SU-DHL-6 (cell line): ENCODE results near the gene ZNF789.

Experiments
- H2AFZ ChIP-seq: fragments of 200-600 bp; sonication (generic); 2 replicates; pipeline ENCODE4 v1.6.1; 2014; ENCODE audit warnings: low read depth, mild to moderate bottlenecking, moderate library complexity, mixed read lengths, antibody characterized with exemption, low read length; ENCODE audit not compliant: severe bottlenecking
- H3F3A ChIP-seq: fragments of 200-600 bp; shearing (Covaris generic); 2 replicates; pipeline ENCODE4 v1.6.0; 2016; ENCODE audit warnings: antibody characterized with exemption, mild to moderate bottlenecking; ENCODE audit not compliant: insufficient read depth
- H3K27ac ChIP-seq: fragments of 200-600 bp; sonication (generic); 2 replicates; pipeline ENCODE4 v1.5.1; 2016; ENCODE audit warnings: low read depth, mild to moderate bottlenecking, low read length, moderate library complexity, mixed read lengths
- H3K27me3 ChIP-seq: fragments of 200-600 bp; sonication (generic), shearing (Covaris generic); 2 replicates; pipeline ENCODE4 v1.6.0; 2014; ENCODE audit warnings: mild to moderate bottlenecking, low read length
- H3K36me3 ChIP-seq: fragments of 200-600 bp; sonication (generic); 2 replicates; pipeline ENCODE4 v1.6.1; 2014; ENCODE audit warnings: mild to moderate bottlenecking, low read length, mixed read lengths
- H3K4me2 ChIP-seq: fragments of 300-600, 200-600 bp; shearing (Covaris generic), sonication (generic); 2 replicates; pipeline ENCODE4 v1.6.0; 2014; ENCODE audit warnings: low read length, low read depth, mild to moderate bottlenecking; ENCODE audit not compliant: poor library complexity, severe bottlenecking
- H3K4me3 ChIP-seq: fragments of 200-600 bp; sonication (generic); 2 replicates; pipeline ENCODE4 v1.5.1; 2014; ENCODE audit warnings: antibody characterized with exemption, low read length, mild to moderate bottlenecking, mixed read lengths; ENCODE audit not compliant: insufficient read depth, poor library complexity, severe bottlenecking
- H3K79me2 ChIP-seq: fragments of 200-600 bp; sonication (generic); 2 replicates; pipeline ENCODE4 v1.6.1; 2014; ENCODE audit warnings: mild to moderate bottlenecking, low read length, moderate library complexity; ENCODE audit not compliant: insufficient read depth
- H3K9ac ChIP-seq: fragments of 200-600 bp; sonication (generic); 2 replicates; pipeline ENCODE4 v1.7.0; 2014; ENCODE audit warnings: mild to moderate bottlenecking, low read length
- H3K9me2 ChIP-seq: fragments of 200-600 bp; sonication (generic); replicated peaks from 2 replicates; pipeline ENCODE4 v1.6.1; 2014; ENCODE audit warnings: low read length; ENCODE audit not compliant: insufficient read depth
- H3K9me3 ChIP-seq: fragments of 200-600 bp; sonication (generic); 2 replicates; pipeline ENCODE4 v1.6.1; 2014; ENCODE audit warnings: low read length, mixed read lengths; ENCODE audit not compliant: insufficient read depth
- H4K20me1 ChIP-seq: fragments of 200-600 bp; sonication (generic); 2 replicates; pipeline ENCODE4 v1.6.1; 2014; ENCODE audit warnings: low read depth, mild to moderate bottlenecking, antibody characterized with exemption, low read length, moderate library complexity, mixed read lengths
- EZH2phosphoT487 ChIP-seq: fragments of 200-600 bp; sonication (generic), shearing (Covaris generic); conservative IDR thresholded peaks from 2 replicates; pipeline ENCODE4 v1.6.1; 2018; ENCODE audit warnings: mild to moderate bottlenecking, antibody characterized with exemption, low read length, moderate library complexity, mixed read lengths
- TF ChIP-seq, protein P1 (sequence below): fragments of 200-600 bp; sonication (generic); IDR thresholded peaks from one replicate; pipeline ENCODE4 v1.5.1; 2017; ENCODE audit warnings: antibody characterized with exemption, mild to moderate bottlenecking, low read length, moderate library complexity; ENCODE audit not compliant: insufficient read depth, poor library complexity, severe bottlenecking

Gene ZNF789

DNA sequence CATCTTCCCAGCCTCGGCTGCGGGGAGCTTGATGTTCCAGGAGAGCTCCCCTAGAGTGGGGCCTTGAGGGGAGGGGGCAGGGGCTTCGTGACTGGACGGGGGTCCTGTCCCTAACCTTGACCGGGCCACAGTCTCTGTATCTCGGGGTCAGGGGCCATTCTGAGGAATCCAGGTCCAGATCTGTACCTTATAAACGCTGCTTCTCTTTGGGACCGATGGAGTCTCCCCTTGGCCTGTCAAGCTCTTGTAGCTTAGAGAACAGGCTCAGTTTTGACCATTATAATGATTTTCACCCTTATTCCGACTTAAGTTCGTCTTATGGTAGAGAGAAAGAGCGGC is 32.6 kb downstream of the ZNF789 start:
- Histone ChIP-seq H3F3A (peaks cover 18% of the 10 kb centered on the region), H3K4me2 (peak overlapping the region; percentile 85), H3K9ac (peak overlapping the region; percentile 80), H3K36me3 (peaks cover 4% of the 10 kb centered on the region; the same call in 1 of the 2 replicates), H3K9me3 (no peaks in the 10 kb centered on the region), H3K27ac (peak overlapping the region; percentile 66), H2AFZ (peak overlapping the region; percentile 83), H4K20me1 (no peaks in the 10 kb centered on the region), H3K27me3 (no peaks in the 10 kb centered on the region), H3K4me3 (peak overlapping the region; percentile 79), H3K9me2 (no peaks in the 10 kb centered on the region), H3K79me2 (peaks cover 46% of the 10 kb centered on the region)
- no peak for TF ChIP-seq EZH2phosphoT487
- TF ChIP-seq, protein P1, sequence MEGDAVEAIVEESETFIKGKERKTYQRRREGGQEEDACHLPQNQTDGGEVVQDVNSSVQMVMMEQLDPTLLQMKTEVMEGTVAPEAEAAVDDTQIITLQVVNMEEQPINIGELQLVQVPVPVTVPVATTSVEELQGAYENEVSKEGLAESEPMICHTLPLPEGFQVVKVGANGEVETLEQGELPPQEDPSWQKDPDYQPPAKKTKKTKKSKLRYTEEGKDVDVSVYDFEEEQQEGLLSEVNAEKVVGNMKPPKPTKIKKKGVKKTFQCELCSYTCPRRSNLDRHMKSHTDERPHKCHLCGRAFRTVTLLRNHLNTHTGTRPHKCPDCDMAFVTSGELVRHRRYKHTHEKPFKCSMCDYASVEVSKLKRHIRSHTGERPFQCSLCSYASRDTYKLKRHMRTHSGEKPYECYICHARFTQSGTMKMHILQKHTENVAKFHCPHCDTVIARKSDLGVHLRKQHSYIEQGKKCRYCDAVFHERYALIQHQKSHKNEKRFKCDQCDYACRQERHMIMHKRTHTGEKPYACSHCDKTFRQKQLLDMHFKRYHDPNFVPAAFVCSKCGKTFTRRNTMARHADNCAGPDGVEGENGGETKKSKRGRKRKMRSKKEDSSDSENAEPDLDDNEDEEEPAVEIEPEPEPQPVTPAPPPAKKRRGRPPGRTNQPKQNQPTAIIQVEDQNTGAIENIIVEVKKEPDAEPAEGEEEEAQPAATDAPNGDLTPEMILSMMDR, result no peak

DNA sequence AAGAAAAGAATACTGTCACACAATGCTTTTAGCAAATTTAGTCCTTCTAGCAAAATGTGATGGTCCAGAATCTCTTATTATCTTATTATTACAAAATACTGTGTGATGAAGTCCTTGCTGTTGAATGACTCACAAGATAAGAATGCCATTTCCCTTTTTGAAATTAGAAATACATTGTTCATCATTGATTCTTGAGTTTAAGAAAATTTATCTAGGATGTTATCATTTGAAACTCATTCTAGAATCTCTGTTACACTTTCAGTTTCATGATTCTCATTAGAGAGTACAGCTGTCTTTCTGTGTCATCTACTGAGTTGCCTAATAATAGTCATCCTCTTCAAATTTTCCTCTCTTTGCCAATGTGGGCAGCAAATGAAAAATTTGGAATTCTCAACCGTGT is 41.4 kb downstream of the ZNF789 start:
- H3K4me3 ChIP-seq, result no peak overlapping the region
- no peaks in the 10 kb centered on the region for H3K9me3 ChIP-seq
- H3K27ac ChIP-seq, result no peak overlapping the region
- no peak overlapping the region for H3K9ac ChIP-seq
- no peak overlapping the region for H2AFZ ChIP-seq
- no peak overlapping the region for H3K4me2 ChIP-seq
- H3F3A ChIP-seq, result no peaks in the 10 kb centered on the region
- no peaks in the 10 kb centered on the region for H3K27me3 ChIP-seq
- TF ChIP-seq EZH2phosphoT487, result no peak
- H3K9me2 ChIP-seq, result no peaks in the 10 kb centered on the region
- no peaks in the 10 kb centered on the region; the same call in 1 of the 2 replicates for H3K36me3 ChIP-seq
- H4K20me1 ChIP-seq, result no peaks in the 10 kb centered on the region
- H3K79me2 ChIP-seq, result peaks cover 10% of the 10 kb centered on the region

- Histone ChIP-seq H3K36me3 (peaks cover 14% of the 10 kb centered on the region; the same call in 1 of the 2 replicates), H3K9ac (no peak overlapping the region), H3K4me2 (no peak overlapping the region), H3K27ac (no peak overlapping the region), H3F3A (no peaks in the 10 kb centered on the region), H3K9me3 (no peaks in the 10 kb centered on the region), H3K4me3 (no peak overlapping the region), H2AFZ (no peak overlapping the region), H3K79me2 (no peaks in the 10 kb centered on the region), H3K27me3 (no peaks in the 10 kb centered on the region), H3K9me2 (no peaks in the 10 kb centered on the region), H4K20me1 (no peaks in the 10 kb centered on the region)
- no peak for TF ChIP-seq EZH2phosphoT487
- TF ChIP-seq, protein P1, result no peak
These were observed 48.7 kb downstream of the ZNF789 start for GRCh38 chr7:99521399-99521798.

GRCh38 chr7:99525713-99526440 is 53.2 kb downstream of the ZNF789 start:
- H2AFZ ChIP-seq, result no peak overlapping the region
- no peaks in the 10 kb centered on the region for H3K79me2 ChIP-seq
- H3K4me2 ChIP-seq, result no peak overlapping the region
- peaks cover 31% of the 10 kb centered on the region for H3K36me3 ChIP-seq
- H3K27ac ChIP-seq, result no peak overlapping the region
- no peaks in the 10 kb centered on the region for H3K9me2 ChIP-seq
- H3K9me3 ChIP-seq, result peaks cover 7% of the 10 kb centered on the region; the same call in 1 of the 2 replicates
- H4K20me1 ChIP-seq, result no peaks in the 10 kb centered on the region
- no peak overlapping the region for H3K9ac ChIP-seq
- no peak for TF ChIP-seq EZH2phosphoT487
- TF ChIP-seq, protein P1, result peak; percentile 18
- H3F3A ChIP-seq, result no peaks in the 10 kb centered on the region
- no peaks in the 10 kb centered on the region for H3K27me3 ChIP-seq
- H3K4me3 ChIP-seq, result no peak overlapping the region
